ENCODE data around the gene ZNF652.
"Not testable (repeated sequence)": the region's sequence is repeated elsewhere in the genome, so short reads cannot be mapped to it uniquely, and the experiment has no call there.

The ZNF652 gene

DNA sequence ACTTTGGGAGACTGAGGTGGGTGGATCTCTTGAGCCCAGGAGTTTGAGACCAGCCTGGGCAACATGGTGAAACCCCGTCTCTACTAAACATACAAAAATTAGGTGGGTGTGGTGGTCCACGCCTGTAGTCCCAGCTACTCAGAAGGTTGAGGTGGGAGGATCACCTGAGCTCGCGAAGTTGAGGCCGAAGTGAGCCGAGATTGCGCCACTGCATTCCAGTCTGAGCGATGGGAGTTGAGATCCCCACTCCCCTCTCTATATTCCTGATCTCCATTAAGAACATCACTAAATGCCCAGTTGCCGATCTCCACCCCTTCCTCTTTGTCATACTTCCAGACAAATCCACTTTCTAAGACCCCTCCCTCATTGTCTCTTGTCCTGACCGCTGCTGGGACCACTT, 24.3 kb upstream of the ZNF652 start:
- no peak for DNase-seq (ENCODE audit: low read depth in 2 of 2)

DNA sequence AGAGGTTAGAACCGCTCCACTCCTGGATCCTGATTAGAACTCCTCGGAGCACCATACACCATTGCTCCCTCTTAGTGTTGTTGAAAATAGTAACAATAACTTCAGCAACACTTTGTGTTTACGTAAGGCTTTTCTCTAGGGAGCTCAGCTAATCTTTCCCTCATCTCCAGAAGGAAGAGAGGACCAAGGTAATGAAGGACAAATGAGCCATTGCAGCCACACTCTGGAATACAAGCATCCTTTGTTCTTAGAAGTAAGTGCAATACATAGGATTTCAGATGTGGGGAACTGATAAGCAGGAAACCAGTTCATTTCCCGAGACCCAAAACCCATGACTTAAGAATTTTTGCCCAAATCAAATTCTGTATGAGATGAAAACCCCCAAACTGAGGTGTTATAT, 22.9 kb upstream of the ZNF652 start:
- DNase-seq (ENCODE audit: low read depth in 2 of 2): no peak

DNA sequence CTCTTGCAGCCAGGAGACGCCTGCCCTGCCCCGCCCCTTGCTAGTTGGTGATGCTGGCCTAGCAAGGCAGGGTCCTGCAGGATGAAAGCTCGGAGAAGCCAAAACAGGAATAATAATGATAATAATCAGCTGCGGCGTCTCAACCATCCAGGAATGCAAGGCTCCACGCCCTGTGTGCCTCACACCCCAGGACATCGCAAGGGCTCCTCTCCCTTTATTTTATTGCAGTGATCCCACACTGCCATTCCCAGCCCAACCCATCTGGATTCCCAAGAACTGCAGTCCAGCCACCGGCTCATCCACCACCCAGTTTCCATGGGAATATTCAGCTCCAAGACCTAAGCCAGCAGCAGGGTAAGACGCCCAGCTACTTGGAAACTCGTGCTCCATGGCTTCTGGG, 21.0 kb upstream of the ZNF652 start:
- DNase-seq (ENCODE audit: low read depth in 2 of 2): no peak

DNA sequence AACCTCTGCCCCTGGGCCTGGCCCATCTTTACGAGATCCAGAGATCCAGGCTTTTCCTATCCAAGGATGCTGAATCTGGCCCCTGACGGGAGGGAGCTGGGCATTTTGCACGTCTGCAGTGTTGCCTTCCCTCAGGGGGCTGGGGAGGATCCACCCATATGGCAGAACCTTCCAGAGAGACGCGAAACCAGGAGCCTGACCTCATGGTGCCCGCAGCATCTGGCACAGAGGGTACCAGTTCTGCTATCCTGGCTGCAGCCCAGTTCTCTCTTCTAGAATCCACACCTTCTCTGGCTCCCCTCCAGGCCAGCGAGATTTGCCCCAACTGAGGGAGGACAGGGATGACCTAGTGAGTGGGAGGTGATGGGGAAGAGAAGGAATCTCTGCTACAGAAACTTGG, 20.5 kb upstream of the ZNF652 start:
- DNase-seq (ENCODE audit: low read depth in 2 of 2): no peak

DNA sequence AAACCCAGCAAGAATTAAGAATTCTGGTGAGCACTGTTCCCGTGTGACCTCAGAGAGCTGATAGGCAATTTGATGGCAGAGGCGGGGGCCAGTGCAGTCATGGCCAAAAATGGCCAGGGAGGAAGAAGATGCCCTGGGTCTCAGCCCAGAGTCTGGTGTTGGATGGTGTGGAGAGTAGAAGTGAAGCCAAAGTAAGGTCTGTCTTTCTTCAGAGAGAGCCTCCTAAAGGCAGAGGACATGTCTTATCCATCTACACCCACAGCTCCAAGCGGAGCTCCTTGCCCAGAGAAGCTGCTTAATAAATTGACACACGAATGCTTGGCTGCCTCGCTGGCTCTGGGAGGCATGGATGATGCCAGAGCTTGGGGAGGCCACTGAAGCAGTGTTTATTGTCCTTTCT, 19.7 kb upstream of the ZNF652 start:
- DNase-seq (ENCODE audit: low read depth in 2 of 2): no peak

DNA sequence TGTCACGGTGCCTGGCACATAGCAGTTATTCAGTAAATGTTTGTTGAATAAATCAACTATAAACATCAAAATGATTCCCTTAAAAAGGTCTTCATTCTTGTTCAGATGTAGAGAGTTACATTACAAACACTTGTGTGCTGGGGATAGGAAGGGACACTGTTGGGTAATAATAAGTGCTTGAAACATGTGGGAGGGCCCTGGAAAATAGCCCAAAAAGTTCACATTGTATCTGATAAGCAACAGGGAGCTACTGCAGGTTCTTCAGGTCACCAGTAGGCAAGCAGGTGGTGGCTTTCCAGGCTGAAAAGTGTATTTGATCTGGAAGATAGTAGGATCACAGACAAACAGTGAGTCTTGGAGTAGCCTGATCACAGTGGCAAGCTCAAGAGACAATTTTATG, 19.0 kb upstream of the ZNF652 start:
- no peak for DNase-seq (ENCODE audit: low read depth in 2 of 2)

DNA sequence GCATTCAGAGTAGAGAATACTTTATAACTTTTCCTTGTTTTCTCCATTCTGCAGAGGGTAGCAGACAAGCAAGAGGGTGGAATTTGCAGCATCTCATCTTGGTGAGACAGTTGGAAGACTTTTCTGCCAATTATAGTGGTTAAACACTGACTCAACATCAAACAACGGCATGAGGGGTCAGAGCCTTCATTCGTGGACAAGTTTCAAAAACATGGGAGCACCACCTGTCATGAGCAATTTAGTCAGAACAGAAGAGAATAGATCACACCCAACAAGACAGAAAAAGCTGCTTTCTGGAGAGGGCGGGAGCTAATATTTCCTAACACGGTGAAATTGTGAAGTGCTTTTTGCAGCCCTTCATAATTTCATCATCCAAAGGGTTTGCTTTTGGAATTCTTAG, 17.9 kb upstream of the ZNF652 start:
- DNase-seq (ENCODE audit: low read depth in 2 of 2): no peak

DNA sequence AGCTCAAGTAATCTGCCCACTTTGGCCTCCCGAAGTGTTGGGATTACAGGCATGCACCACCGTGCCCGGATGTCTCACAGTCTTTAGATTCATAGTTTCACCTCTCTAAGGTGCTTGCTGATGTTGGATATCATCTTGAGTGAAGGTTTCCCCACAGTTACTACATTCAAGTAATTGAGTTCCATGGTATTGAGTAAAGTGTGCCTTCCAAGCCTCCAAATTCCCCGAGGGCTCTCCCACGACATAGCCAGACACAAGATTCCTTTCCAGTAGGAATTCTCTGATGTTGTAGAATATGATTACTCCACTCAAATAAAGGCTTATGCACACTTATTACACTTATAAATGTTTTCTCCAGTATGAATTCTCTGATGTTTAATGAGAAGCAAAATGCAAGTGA, 16.3 kb upstream of the ZNF652 start:
- DNase-seq (ENCODE audit: low read depth in 2 of 2): no peak

DNA sequence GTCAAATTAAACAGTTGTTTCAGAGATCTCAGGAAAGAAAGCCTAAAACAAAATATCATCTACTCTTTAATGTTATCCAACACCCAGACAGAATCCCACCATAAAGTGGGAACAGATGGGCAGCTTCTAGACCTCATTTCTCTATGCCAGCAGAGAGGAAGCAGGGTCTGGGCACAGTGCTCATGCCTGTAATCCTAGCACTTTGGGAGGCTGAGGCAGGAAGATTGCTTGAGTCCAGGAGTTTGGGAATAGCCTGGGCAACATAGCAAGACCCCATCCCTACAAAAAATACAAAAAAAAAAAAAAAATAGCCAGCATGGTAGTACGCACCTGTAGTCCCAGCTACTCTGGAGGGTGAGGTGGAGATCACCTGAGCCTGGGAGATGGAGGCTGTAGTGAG, 13.5 kb upstream of the ZNF652 start:
- DNase-seq (ENCODE audit: low read depth in 2 of 2): no peak

DNA sequence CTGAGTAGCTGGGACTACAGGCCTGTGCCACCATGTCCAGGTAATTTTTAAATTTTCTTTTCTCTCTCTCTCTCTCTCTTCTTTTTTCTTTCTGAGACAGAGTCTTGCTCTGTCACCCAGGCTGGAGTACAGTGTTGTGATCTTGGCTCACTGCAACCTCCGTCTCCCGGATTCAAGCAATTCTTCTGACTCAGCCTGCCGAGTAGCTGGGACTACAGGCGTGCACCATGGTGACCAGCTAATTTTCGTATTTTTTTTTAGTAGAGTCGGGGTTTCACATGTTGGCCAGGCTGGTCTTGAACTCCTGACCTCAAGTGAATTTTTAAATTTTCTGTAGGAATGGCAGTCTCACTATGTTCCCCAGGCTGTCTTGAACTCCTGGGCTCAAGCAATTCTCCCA, 11.1 kb upstream of the ZNF652 start:
- no peak for DNase-seq (ENCODE audit: low read depth in 2 of 2)

DNA sequence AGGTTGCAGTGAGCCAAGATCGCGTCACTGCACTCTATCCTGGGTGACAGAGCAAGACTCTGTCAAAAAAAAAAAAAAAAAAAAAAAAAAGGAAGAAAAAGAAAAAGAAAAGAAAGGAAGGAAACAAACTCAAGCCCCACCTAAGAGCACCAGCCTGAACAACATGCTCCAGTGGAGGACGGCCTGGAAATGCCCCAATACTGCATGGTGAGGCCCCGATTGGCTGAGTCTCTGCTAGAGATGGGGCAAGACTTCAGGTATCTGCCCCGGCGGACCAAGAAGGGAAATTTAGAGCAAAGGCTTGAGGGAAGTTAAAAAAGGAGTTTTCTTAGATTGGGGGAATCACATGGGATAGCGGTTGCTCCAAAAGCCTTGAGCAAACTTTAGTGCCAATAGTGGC, 10.4 kb upstream of the ZNF652 start:
- no peak for DNase-seq (ENCODE audit: low read depth in 2 of 2)

DNA sequence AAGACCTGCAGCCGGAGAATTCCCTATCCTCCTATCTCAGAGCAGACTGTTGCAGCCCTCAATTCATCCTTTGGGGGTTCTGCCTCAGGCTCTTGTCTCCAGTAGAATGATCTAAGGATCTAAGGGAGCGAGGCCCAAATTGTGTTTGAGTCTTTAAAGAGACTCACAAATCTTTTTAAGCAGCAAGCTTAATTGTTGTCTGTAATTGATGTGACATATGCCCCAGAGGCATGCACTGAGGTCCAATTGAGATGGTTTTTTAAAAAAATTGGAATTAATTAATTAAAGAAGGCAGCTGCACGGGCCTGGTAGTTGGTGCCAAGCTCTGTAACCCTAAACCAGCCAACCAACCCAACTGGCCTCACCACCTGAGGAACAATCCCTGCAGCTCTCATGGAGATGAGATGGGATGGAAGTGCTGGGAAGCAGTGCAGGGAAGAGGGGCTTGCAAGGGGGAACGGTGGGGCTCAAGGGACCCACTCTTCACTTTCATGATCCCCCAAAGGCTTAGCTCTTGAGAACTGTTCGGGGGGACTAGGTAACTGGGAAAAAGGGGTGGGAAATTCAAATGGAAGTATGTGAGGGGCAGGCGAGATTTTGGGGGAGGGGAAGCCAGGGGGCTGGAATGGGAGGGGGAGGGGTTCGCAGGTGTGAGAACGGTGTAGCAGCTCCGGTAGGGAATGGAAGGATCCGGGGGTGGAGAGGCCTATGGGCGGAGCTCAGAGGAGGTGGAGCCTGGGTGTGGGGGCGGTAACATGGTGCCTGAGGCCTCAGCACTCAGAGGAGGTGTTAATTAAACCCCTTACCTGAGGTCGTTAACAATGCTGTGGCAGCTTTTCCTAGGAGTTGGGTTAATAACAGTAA, 9.2 kb upstream of the ZNF652 start:
- no peak for DNase-seq (ENCODE audit: low read depth in 2 of 2)

DNA sequence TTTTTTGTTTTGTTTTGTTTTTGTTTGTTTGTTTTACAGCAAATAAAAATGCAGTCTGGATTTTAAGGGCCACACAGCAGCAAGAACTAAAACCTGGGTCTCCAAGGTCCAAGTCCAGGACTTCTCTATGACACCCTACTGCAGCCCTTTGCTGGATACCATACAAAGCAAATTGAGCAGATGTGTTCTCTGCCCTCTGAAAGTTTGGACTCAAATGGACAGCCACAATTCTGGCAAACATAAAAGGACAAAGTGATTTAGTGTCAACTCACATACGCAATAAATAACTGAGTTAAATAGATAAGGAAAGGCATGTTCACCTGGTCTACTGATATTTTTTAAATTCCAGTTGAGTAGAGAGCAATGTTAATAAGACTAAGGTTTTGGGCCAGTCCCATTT, 7.7 kb upstream of the ZNF652 start:
- no peak for DNase-seq (ENCODE audit: low read depth in 2 of 2)

DNA sequence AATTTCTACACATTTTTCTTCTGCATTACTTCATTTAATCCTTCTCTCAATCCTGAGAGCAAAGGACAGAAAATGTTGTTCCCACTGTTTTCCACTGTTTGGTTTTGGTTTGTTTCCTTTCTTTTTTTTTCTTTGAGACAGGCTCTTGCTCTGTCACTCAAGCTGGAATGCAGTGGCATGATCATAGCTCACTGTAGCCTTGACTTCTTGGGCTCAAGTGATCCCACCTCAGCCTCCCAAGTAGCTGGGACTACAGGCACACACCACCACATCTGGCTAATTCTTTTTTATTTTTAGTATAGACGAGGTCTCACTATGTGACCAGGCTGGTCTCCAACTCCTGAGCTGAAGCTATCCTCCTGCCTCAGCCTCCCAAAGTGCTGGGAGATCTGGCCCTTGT, 7.0 kb upstream of the ZNF652 start:
- no peak for DNase-seq (ENCODE audit: low read depth in 2 of 2)

DNA sequence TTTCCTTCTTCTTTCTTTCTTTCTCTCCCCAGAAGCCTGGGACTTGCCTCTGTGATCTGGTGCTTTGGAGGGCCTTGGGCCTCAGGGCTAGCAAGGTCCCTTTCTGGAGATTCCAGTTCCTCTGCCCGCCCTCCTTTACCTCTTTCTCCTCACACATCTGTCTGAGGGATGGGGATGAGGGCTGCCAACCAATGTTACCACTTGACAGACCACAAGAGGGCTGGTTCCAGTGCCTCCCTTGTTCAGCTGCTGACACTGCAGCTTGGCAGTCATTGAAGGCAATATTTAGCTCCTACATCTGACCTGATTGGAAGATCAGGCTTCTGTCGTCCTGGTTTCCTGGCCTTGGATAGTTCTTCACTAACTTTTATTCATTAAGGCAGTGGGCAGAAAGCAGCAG, 3.6 kb upstream of the ZNF652 start:
- no peak for DNase-seq (ENCODE audit: low read depth in 2 of 2)

DNA sequence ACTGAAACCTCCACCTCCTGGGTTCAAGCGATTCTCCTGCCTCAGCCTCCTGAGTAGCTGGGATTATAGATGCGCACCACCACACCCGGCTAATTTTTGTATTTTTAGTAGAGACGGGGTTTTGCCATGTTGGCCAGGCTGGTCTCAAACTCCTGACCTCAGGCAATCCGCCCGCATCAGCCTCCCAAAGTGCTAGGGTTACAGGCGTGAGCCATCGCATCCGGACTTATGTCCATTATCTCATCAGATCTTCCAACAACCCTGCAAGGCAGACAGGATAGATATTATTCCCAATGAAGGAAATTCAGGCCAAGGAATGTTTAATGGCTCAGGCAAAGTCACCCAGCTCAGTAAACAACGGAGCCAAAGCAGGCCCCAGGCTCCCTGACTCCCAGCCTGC, 3.1 kb upstream of the ZNF652 start:
- DNase-seq (ENCODE audit: low read depth in 2 of 2): not testable (repeated sequence)

DNA sequence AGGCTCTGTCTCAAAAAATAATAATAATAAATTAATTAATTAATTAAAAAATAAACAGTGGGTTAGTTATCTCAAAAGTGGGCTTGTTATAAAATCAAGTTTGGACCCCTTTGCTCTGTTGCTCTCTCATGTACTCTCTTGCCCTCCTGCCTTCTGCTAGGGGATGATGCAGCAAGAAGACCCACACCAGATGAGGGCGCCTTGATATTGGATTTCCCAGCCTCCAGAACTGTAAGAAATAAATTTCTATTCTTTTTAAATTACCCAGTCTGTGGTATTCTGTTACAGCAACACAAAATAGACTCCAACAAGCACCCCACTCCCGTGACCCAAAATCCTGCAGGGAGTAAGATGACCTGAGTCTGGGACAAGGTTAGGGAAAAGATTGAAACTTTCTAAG, 2.1 kb upstream of the ZNF652 start:
- DNase-seq (ENCODE audit: low read depth in 2 of 2): no peak

DNA sequence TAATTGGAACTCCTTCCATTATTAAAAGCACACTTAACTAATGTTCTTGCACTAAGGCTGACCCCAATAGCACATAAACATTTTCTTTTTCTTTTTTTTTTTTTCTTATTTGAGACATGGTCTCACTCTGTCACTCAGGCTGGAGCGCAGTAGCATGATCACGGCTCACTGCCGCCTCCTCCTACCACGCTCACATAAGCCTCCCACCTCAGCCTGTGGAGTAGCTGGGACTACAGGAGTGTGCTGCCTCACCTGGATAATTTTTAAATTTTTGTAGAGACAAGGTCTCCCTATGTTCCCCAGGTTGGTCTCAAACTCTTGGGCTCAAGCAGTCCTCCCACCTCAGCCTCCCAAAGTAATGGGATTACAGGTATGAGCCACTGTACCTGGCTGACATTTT, 1.2 kb upstream of the ZNF652 start:
- no peak for DNase-seq (ENCODE audit: low read depth in 2 of 2)

DNA sequence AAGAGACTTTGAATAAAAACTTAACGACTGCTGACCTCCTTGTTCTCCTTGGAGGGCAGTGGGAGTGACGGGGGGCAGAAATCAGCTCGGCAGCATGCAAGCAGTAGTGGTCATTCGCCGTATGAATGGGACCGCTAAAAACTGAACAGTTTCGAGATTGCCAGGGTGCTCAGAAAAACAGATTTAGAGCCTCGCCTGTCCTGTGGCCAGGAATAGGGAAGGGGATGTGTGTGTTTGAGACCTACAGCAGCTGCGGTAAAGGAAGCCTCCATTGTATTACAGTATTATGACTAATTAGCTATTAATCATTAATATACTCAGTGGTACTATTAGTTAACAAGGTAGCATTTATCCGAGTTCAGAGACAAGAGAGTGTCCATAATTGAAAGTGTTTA, 670 bp upstream of the ZNF652 start:
- no peak for DNase-seq (ENCODE audit: low read depth in 2 of 2)

DNA sequence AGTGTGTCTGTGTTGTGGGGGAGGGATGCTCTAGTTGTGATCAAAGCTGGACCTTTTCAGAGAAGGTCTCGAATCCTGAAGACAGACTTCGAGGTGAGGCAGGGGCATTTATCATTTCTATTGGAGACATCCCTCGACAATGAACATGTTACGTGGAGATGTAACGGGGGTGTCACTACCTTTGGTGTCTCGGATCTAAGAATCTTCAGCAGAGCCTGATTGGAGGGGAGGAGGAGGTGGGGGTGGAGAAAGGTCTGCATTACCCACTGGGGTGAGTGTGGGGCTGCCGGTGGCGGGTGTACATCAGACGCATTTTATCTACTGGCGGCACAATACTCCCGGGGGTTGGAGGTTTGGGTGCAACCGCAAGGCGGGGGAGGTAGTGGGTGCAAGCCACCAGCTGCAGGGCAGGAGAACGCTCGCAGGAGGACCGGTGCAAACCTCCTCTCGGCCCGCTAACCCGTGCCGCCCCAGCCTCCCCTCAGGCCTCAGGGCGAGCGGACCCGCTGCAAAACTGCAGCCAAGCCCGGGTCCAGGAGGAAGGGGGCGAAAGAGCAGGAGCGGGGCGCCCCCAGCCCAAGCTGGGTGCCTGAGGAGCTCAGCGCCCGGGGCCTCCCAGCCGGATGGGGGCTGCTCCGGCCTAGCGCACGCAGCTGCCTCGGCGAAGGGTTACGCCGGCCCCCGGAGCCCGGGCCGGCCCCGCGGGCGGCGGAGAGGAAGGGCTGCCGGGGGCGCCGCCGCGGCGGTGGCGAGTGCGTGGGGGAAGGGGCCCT, 735 bp downstream of the ZNF652 start:
- DNase-seq (ENCODE audit: low read depth in 2 of 2): peak; percentile 38 to 43

DNA sequence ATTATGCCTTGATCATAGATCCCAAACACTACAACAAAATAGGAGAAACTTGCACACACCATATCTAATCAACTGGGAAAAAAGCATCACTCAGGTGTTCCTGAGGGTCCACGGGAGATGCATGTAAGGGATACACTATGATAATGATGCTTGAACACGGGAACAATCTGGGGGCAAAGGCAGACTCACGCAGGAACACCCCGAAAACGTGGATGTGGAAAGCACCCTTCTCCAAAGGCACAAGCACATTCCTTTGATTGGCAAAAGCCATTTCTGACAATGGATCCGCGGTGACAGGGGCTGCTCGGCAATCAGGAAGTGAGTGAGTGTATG, 1.3 kb downstream of the ZNF652 start:
- no peak for DNase-seq (ENCODE audit: low read depth in 2 of 2)

DNA sequence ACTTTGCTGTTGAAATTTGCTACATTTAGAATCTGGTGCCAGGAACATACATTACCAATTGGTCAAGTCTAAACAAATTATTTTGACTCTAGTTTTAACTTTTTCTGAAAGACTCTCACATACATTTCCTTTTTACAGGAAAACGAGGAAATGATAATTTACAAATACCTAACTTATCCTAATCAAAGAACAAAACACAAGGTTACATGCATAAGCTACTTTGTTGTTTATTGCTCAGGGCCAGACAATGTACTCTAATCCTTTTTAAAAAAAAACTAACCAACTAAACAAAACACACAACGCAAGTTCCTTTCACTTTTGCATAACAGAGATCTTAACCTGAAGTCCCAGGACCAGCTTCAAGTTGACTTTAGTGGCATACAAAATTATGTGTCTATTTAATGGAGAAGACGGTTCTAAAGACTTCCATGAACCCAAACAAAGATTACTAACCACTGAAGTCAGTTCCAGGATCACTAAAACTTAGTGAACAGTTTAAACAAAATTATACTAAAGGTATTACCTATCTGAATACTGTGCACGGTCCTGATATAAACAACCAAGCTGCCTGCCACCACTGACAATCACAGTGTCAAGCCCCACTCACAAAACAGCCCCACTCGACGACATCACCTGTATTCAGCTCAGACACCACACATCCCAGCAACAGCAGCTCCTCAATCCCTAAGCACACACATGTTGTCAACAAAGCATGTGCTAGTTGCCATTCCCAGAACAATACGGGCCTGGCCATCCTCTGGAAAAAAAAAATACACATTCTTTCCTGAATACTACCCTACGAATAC, 1.9 kb downstream of the ZNF652 start:
- DNase-seq (ENCODE audit: low read depth in 2 of 2): no peak
